ENCODE results near the gene TTLL11.

TTLL11 gene

DNA sequence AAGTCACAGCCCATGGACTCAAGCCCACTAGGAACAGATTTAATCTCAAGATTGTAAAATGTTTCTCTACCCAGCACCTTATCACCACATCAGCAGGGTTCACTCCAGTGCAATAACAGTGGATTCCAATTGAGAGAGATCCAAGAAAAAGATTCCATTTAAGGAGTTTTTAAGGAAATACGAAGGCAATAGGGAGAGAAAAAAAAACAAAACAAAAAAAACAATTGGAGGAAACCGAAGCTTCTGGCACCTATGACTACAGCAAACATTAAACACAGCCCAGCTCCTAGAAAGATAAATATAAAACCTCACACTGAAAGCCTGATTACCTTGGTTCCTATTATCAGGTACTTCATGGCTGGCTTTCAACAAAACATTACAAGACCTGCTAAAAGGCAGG is 249.0 kb downstream of the TTLL11 start:
- no peak for DNase-seq

GRCh38 chr9:121842612-121842978 is 250.5 kb downstream of the TTLL11 start:
- DNase-seq, result no peak

DNA sequence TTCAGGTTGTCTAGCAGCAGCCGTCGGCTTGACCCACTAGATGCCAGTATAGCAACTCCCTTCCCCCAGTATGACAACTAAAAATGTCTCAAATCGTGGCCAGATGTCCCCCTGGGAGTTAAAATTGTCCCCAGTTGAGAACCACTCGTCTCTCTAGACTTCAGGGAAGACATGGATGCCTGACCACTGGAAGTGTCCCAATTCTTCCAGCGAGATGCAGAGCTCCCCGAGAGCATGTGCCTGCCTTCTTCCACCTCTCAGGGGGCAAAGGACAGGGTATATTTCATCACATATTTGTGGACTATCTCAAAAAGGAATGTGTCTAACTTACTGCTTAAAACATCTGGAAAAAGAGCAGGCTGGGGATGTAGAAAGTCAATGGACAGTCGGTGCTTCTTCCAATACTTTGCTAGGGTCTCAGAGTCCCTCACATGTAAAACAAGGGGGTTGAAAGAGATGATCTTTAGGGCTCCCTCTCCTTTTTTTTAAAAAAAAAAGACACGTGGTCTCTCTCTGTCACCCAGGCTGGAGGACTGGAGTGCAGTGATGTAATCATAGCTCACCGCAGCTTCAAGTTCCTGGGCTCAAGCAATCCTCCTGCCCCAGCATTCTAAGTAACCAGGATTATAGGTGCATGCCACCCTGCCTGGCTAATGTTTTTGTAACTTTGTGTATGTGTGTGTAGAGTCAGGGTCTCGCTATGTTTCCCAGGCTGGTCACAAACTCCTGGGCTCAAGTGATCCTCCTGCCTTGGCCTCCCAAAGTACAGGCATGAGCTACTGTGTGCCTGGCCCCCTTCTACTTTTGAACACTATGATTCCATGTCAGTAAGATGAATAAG is 251.1 kb downstream of the TTLL11 start:
- no peak for DNase-seq

GRCh38 chr9:121840838-121841760 is 252.0 kb downstream of the TTLL11 start:
- no peak for DNase-seq

DNA sequence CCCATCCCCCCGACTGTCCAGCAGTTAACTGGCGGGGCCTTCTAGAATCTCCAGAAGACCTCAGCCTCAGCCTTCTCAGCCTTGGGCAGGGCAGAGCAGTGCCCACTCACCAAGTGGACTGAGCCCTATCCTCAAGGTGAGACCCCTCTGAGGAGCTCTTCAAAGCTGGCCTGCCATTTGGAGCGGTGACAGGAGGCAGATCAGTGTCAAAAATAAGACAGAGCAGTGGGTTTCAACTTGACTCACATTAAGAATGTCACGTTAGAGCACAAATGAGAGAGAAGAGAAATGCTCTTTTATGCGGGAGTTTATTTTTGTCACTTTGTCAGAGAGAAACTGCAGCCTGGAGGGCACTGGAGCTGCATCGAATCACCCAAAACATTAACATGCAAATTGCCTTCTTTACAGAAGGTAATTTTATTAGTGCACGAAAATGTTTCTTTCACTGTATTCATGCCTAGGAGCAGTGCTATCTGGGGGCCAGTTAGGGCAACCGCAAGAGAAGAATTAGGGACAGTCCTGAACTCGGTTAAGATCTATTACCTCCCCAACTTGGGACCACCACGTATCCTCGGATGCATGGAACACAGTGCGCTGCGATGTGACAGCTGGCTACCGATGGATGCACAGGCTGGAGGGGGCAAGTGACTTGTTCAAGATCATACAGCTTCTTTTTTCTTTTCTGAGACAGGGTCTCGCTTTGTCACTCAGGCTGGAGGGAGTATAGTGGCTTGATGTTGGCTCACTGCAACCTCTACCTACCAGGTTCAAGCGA is 253.2 kb downstream of the TTLL11 start:
- DNase-seq, result no peak

GRCh38 chr9:121838746-121839669 is 254.1 kb downstream of the TTLL11 start:
- DNase-seq, result no peak

- no peak for DNase-seq
These were observed 255.8 kb downstream of the TTLL11 start for GRCh38 chr9:121837113-121837961.

DNA sequence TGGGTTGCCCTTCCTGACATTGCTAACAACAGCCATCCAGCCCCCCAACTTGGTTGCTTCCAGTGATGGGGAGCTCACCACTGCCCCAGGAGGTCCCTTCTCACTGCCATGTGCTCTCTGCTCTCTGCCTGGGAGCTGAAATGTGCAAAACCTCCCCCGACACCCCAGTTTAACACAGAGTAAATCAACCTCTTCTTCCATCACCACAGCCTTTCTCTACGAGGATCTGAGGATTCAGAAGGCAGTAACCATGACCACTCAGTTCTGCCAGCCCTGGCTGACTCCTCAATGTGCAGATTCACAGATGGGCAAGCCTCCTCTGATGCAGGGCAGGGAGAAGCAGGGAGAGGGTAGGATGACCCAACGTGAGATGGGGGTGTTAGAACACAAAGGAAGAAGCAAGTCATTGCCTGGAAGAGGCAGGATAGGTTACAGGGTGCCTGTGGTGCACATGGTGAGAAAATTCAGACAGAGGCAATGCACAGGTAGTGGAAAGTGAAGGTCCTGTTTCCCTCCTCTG is 256.7 kb downstream of the TTLL11 start:
- DNase-seq, result no peak

GRCh38 chr9:121835587-121836365 is 257.3 kb downstream of the TTLL11 start:
- DNase-seq, result peak; percentile 55

GRCh38 chr9:121833061-121833460 is 260.0 kb downstream of the TTLL11 start:
- DNase-seq, result no peak

- peak; percentile 45 for DNase-seq
These were observed 261.2 kb downstream of the TTLL11 start for GRCh38 chr9:121831869-121832268.

- DNase-seq, result no peak
These were observed 262.5 kb downstream of the TTLL11 start for GRCh38 chr9:121830441-121831140.

GRCh38 chr9:121827251-121827967 is 265.7 kb downstream of the TTLL11 start:
- no peak for DNase-seq

DNA sequence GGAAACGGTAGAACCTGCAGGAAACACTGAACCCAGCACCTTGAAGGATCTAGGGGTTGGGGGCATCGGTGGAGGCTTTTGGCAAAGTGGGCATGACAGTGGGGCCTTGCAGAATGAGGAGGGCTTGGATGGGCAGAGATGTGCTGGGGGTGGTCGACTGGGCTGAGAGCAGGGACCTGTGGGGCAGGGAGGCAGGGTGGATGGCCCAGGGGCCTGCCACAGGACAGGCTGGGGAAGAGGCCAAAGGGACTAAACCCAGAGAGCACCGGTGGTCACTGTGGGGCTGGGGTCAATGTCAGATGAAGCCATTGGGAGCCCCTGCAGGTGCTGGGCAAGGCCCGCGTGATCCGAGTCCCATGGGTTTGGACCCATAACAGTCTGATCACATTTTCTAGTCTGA is 266.4 kb downstream of the TTLL11 start:
- DNase-seq, result no peak

GRCh38 chr9:121825031-121825691 is 267.9 kb downstream of the TTLL11 start:
- DNase-seq, result peak; percentile 95

DNA sequence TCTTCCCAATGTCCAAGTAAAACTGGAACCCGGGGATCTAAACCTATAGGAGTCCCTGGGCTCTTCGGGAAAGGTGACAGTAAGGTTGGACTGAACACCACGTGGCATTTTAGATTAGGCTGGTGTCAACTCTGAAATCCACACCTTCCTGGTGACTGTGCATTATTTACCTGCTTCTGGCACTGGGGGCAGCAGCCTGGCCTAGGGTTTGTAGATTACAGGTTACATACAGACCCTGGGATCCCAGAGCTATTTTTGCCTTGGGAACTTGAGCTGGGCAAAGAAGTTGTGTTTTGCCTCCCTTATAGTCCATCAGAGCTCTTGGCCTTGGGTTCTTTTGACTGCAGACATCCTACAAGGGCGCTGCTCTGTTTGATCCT is 268.5 kb downstream of the TTLL11 start:
- no peak for DNase-seq

- no peak for DNase-seq
These were observed 269.5 kb downstream of the TTLL11 start for GRCh38 chr9:121823451-121824169.

All from hematopoietic multipotent progenitor cell treated with erythropoietin and hydrocortisone succinate and interleukin-3 and kit ligand, for 6 days (in vitro differentiated cells).